CD8-positive, alpha-beta memory T cell (primary cell): ENCODE measurements around the gene GSPT1. TPM values are rescaled to one million over a fixed set of nuclear protein-coding genes. Genes with fewer than 3 reads are reported as not detected.
A peak's percentile ranks its signal among the peaks of the same experiment; 100 is the strongest.

Experiments used
- CTCF ChIA-PET: fragments of 350-600 bp; sonication (Branson Sonifier 250); formaldehyde crosslinking; loops from one replicate; lab custom pipeline; 2021; ENCODE audit warnings: antibody characterized with exemption; lab: Charles Lee
- POLR2A ChIA-PET: fragments of 350-600 bp; sonication (Branson Sonifier 250); formaldehyde crosslinking; loops from one replicate; lab custom pipeline; 2021; ENCODE audit warnings: antibody characterized with exemption; lab: Charles Lee
- DNase-seq, 5 donors: peaks; one replicate each; pipeline versions ENCODE4 v3.0.0 to v3.0.0-alpha.2; 2020 to 2022; ENCODE audit warnings: mixed read lengths in 1 of 5
- H3K27ac ChIP-seq: one replicate; pipeline ENCODE4 v1.7.0; 2013; ENCODE audit warnings: low read depth, mild to moderate bottlenecking, low read length, moderate library complexity
- H3K27me3 ChIP-seq: 2 replicates; pipeline ENCODE4 v1.7.0; 2013; ENCODE audit warnings: low read length, mild to moderate bottlenecking; ENCODE audit not compliant: insufficient read depth, poor library complexity, severe bottlenecking
- H3K36me3 ChIP-seq: 2 replicates; pipeline ENCODE4 v1.7.0; 2013; ENCODE audit warnings: mild to moderate bottlenecking, low read length, moderate library complexity; ENCODE audit not compliant: insufficient read depth
- H3K4me1 ChIP-seq: 2 replicates; pipeline ENCODE4 v1.7.0; 2013; ENCODE audit warnings: mild to moderate bottlenecking, low read length, moderate library complexity; ENCODE audit not compliant: insufficient read depth
- H3K4me3 ChIP-seq: 2 replicates; pipeline ENCODE4 v1.7.0; 2013; ENCODE audit warnings: mild to moderate bottlenecking, low read length
- H3K9me3 ChIP-seq: 2 replicates; pipeline ENCODE4 v1.7.0; 2013; ENCODE audit warnings: mild to moderate bottlenecking, low read length
- H3K27ac Mint-ChIP-seq, 8 donors: one replicate each; pipeline ENCODE4 v1.8.0; 2020 to 2021; ENCODE audit warnings: mixed read lengths in 8 of 8, mild to moderate bottlenecking in 6 of 8, inconsistent platforms in 3 of 8, moderate library complexity in 3 of 8
- H3K27me3 Mint-ChIP-seq, 2 donors: one replicate each; pipeline ENCODE4 v1.8.0; 2020 to 2021; ENCODE audit warnings: mixed read lengths in 2 of 2, mild to moderate bottlenecking in 1 of 2, moderate library complexity in 1 of 2
- H3K36me3 Mint-ChIP-seq, 3 donors: one replicate each; pipeline ENCODE4 v1.8.0; 2020 to 2021; ENCODE audit warnings: mixed read lengths in 3 of 3, inconsistent platforms in 1 of 3, mild to moderate bottlenecking in 1 of 3
- H3K4me1 Mint-ChIP-seq, 3 donors: one replicate each; pipeline ENCODE4 v1.8.0; 2020 to 2021; ENCODE audit warnings: mixed read lengths in 3 of 3, inconsistent platforms in 1 of 3, mild to moderate bottlenecking in 1 of 3
- H3K4me3 Mint-ChIP-seq, 7 donors: one replicate each; pipeline ENCODE4 v1.8.0; 2020 to 2021; ENCODE audit warnings: mixed read lengths in 7 of 7, mild to moderate bottlenecking in 6 of 7, moderate library complexity in 4 of 7, inconsistent platforms in 2 of 7
- H3K9me3 Mint-ChIP-seq, 5 donors: one replicate each; pipeline ENCODE4 v1.8.0; 2020 to 2022; ENCODE audit warnings: mixed read lengths in 5 of 5, mild to moderate bottlenecking in 3 of 5, moderate library complexity in 2 of 5, inconsistent platforms in 1 of 5
- polyA plus RNA-seq: library from polyadenylated mRNA; unstranded; fragments of 300-500 nt; fragmentation: Illumina TruSeq; gene quantifications from one replicate; pipeline ENCODE4 v1.2.3, GENCODE V29; 2021
- total RNA-seq, 2 experiments: library from RNA; stranded (reverse); gene quantifications; one replicate each; pipeline ENCODE4 v1.2.3, GENCODE V29; 2021

GSPT1 gene
- total and polyA plus RNA-seq, 3 experiments from 2014 or later: 90.8 to 237 (median 228) TPM

GRCh38 chr16:11862489-11862888 lies 53.3 kb downstream of the GSPT1 start:
- Histone ChIP-seq H3K27me3 (no peaks in the 10 kb centered on the region), H3K9me3 (no peaks in the 10 kb centered on the region), H3K4me3 (no peak overlapping the region), H3K36me3 (no peaks in the 10 kb centered on the region), H3K4me1 (no peaks in the 10 kb centered on the region), H3K27ac (no peak overlapping the region)
- ChIA-PET CTCF (no interaction called here), POLR2A (no interaction called here)
- no peak overlapping the region for H3K27ac Mint-ChIP-seq
- H3K4me3 Mint-ChIP-seq: no peak overlapping the region
- H3K4me1 Mint-ChIP-seq: peaks cover 6 to 32% (median 19%) of the 10 kb centered on the region in 3 donors
- DNase-seq: no peak
- H3K9me3 Mint-ChIP-seq: no peaks in the 10 kb centered on the region
- H3K36me3 Mint-ChIP-seq: peaks cover 0 to 6% (median 5%) of the 10 kb centered on the region in 3 donors
- H3K27me3 Mint-ChIP-seq: no peaks in the 10 kb centered on the region

GRCh38 chr16:11857161-11857560 lies 58.6 kb downstream of the GSPT1 start:
- Mint-ChIP-seq H3K4me3 (peak overlapping the region in 1 of 7 donors; percentile 61), H3K27ac (peak overlapping the region in 2 of 8 donors; percentile 8 to 13), H3K9me3 (no peaks in the 10 kb centered on the region), H3K36me3 (peaks cover 0 to 10% (median 10%) of the 10 kb centered on the region in 3 donors), H3K27me3 (no peaks in the 10 kb centered on the region), H3K4me1 (peaks cover 25 to 48% (median 46%) of the 10 kb centered on the region in 3 donors)
- ChIA-PET CTCF (no interaction called here), POLR2A (no interaction called here)
- Histone ChIP-seq H3K4me3 (no peak overlapping the region), H3K9me3 (no peaks in the 10 kb centered on the region), H3K36me3 (no peaks in the 10 kb centered on the region), H3K27me3 (no peaks in the 10 kb centered on the region), H3K4me1 (peaks cover 24% of the 10 kb centered on the region), H3K27ac (no peak overlapping the region)
- DNase-seq: no peak

- Histone ChIP-seq H3K36me3 (peaks cover 14% of the 10 kb centered on the region), H3K9me3 (no peaks in the 10 kb centered on the region), H3K27ac (peak overlapping the region; percentile 87), H3K4me3 (peak overlapping the region; percentile 95), H3K4me1 (peaks cover 49% of the 10 kb centered on the region), H3K27me3 (no peaks in the 10 kb centered on the region)
- Mint-ChIP-seq H3K4me1 (peaks cover 49 to 80% (median 77%) of the 10 kb centered on the region in 3 donors), H3K27me3 (no peaks in the 10 kb centered on the region), H3K4me3 (peak overlapping the region; percentile 94 to 99 (median 97)), H3K27ac (peak overlapping the region; percentile 94 to 99 (median 97)), H3K36me3 (peaks cover 0 to 42% (median 12%) of the 10 kb centered on the region in 3 donors), H3K9me3 (no peaks in the 10 kb centered on the region)
- DNase-seq: no peak
- ChIA-PET CTCF (interaction anchor here (2.0 kb wide), 1 partner anchor 55 kb away, joined by 7 read pairs; the partner anchor contains the start of gene ZC3H7A), POLR2A (interaction anchor here (1.7 kb wide), 1 partner anchor 63 kb away, joined by 5 read pairs; the partner anchor contains the start of gene GSPT1)
These were observed 63.5 kb downstream of the GSPT1 start for GRCh38 chr16:11852092-11852809.

GRCh38 chr16:11851294-11852091 lies 64.3 kb downstream of the GSPT1 start, which contains the start of gene RSL1D1:
RSL1D1 (minus strand) TSS chr16:11851542; CDS start chr16:11851512, 30 bp downstream.
- H3K4me1 ChIP-seq: peaks cover 49% of the 10 kb centered on the region
- H3K27me3 Mint-ChIP-seq: no peaks in the 10 kb centered on the region
- no peaks in the 10 kb centered on the region for H3K27me3 ChIP-seq
- H3K36me3 Mint-ChIP-seq: peaks cover 0 to 46% (median 15%) of the 10 kb centered on the region in 3 donors
- peak within 1 kb of the TSS; percentile 94 to 99 (median 97) for H3K27ac Mint-ChIP-seq
- H3K4me1 Mint-ChIP-seq: peaks cover 47 to 78% (median 73%) of the 10 kb centered on the region in 3 donors
- ChIA-PET CTCF (interaction anchor here (2.0 kb wide), 1 partner anchor 54 kb away, joined by 7 read pairs; the partner anchor contains the start of gene ZC3H7A), POLR2A (interaction anchor here (0.6 to 1.7 kb wide), 3 partner anchors 53 to 73 kb away, joined by 3 to 5 read pairs (median 4); partner anchors contain the start of gene GSPT1)
- no peaks in the 10 kb centered on the region for H3K9me3 Mint-ChIP-seq
- H3K4me3 Mint-ChIP-seq: peak within 1 kb of the TSS; percentile 94 to 99 (median 97)
- peaks cover 21% of the 10 kb centered on the region for H3K36me3 ChIP-seq
- H3K4me3 ChIP-seq: peak within 1 kb of the TSS; percentile 95
- H3K9me3 ChIP-seq: no peaks in the 10 kb centered on the region
- peak within 1 kb of the TSS; percentile 87 for H3K27ac ChIP-seq
- DNase-seq: peak; percentile 87 to 96 (median 94)

- H3K9me3 ChIP-seq: no peaks in the 10 kb centered on the region
- peaks cover 34 to 61% (median 60%) of the 10 kb centered on the region in 3 donors for H3K4me1 Mint-ChIP-seq
- H3K36me3 Mint-ChIP-seq: peaks cover 6 to 67% (median 20%) of the 10 kb centered on the region in 3 donors
- peaks cover 43% of the 10 kb centered on the region for H3K36me3 ChIP-seq
- H3K9me3 Mint-ChIP-seq: no peaks in the 10 kb centered on the region
- H3K4me3 ChIP-seq: no peak overlapping the region
- peaks cover 37% of the 10 kb centered on the region for H3K4me1 ChIP-seq
- no peaks in the 10 kb centered on the region for H3K27me3 Mint-ChIP-seq
- no peak overlapping the region for H3K27ac ChIP-seq
- no peaks in the 10 kb centered on the region for H3K27me3 ChIP-seq
- peak overlapping the region in 5 of 7 donors; percentile 57 to 77 (median 69) for H3K4me3 Mint-ChIP-seq
- DNase-seq: no peak
- H3K27ac Mint-ChIP-seq: peak overlapping the region in 5 of 8 donors; percentile 34 to 91 (median 57)
- CTCF ChIA-PET: interaction anchor here (1.5 kb wide), 1 partner anchor 52 kb away, joined by 5 read pairs; the partner anchor contains the start of gene ZC3H7A
- POLR2A ChIA-PET: no interaction called here
These were observed 66.9 kb downstream of the GSPT1 start for GRCh38 chr16:11848842-11849241.

GRCh38 chr16:11844499-11844898 lies 71.3 kb downstream of the GSPT1 start:
- H3K36me3 Mint-ChIP-seq: peaks cover 6 to 85% (median 27%) of the 10 kb centered on the region in 3 donors
- Histone ChIP-seq H3K27me3 (no peaks in the 10 kb centered on the region), H3K4me1 (peaks cover 12% of the 10 kb centered on the region), H3K9me3 (no peaks in the 10 kb centered on the region), H3K27ac (no peak overlapping the region), H3K4me3 (no peak overlapping the region), H3K36me3 (peaks cover 73% of the 10 kb centered on the region)
- CTCF ChIA-PET: no interaction called here
- no peaks in the 10 kb centered on the region for H3K27me3 Mint-ChIP-seq
- DNase-seq: no peak
- peak overlapping the region in 1 of 8 donors; percentile 52 for H3K27ac Mint-ChIP-seq
- H3K9me3 Mint-ChIP-seq: no peaks in the 10 kb centered on the region
- H3K4me1 Mint-ChIP-seq: peaks cover 14 to 35% (median 29%) of the 10 kb centered on the region in 3 donors
- no peak overlapping the region for H3K4me3 Mint-ChIP-seq
- POLR2A ChIA-PET: no interaction called here

- no peak overlapping the region for H3K27ac Mint-ChIP-seq
- ChIA-PET POLR2A (no interaction called here), CTCF (no interaction called here)
These were observed 71.9 kb downstream of the GSPT1 start for GRCh38 chr16:11843861-11844260.

More at GRCh38 chr16:11843861-11844260, 71.9 kb downstream of the GSPT1 start:
- Histone ChIP-seq H3K27ac (no peak overlapping the region), H3K4me1 (peaks cover 8% of the 10 kb centered on the region), H3K27me3 (no peaks in the 10 kb centered on the region), H3K4me3 (no peak overlapping the region), H3K9me3 (no peaks in the 10 kb centered on the region), H3K36me3 (peaks cover 68% of the 10 kb centered on the region)
- no peak overlapping the region for H3K4me3 Mint-ChIP-seq
- no peak for DNase-seq
- H3K9me3 Mint-ChIP-seq: no peaks in the 10 kb centered on the region
- H3K36me3 Mint-ChIP-seq: peaks cover 6 to 81% (median 27%) of the 10 kb centered on the region in 3 donors
- H3K4me1 Mint-ChIP-seq: peaks cover 10 to 29% (median 22%) of the 10 kb centered on the region in 3 donors
- H3K27me3 Mint-ChIP-seq: no peaks in the 10 kb centered on the region
